Placental epithelial cell (primary cell): Measurements from ENCODE around the gene ENTREP3. TPM values are rescaled to one million over a fixed set of nuclear protein-coding genes. Genes with fewer than 3 reads are reported as not detected.

Source experiments
- total RNA-seq: library from RNA; depleted of rRNA; stranded (reverse); fragments of >200 nt; gene quantifications from 2 replicates; pipeline ENCODE4 v1.2.3, GENCODE V29; 2012

The ENTREP3 gene, protein sequence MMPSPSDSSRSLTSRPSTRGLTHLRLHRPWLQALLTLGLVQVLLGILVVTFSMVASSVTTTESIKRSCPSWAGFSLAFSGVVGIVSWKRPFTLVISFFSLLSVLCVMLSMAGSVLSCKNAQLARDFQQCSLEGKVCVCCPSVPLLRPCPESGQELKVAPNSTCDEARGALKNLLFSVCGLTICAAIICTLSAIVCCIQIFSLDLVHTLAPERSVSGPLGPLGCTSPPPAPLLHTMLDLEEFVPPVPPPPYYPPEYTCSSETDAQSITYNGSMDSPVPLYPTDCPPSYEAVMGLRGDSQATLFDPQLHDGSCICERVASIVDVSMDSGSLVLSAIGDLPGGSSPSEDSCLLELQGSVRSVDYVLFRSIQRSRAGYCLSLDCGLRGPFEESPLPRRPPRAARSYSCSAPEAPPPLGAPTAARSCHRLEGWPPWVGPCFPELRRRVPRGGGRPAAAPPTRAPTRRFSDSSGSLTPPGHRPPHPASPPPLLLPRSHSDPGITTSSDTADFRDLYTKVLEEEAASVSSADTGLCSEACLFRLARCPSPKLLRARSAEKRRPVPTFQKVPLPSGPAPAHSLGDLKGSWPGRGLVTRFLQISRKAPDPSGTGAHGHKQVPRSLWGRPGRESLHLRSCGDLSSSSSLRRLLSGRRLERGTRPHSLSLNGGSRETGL
- total RNA-seq: 9.0 and 10.7 TPM in 2 replicates

DNA sequence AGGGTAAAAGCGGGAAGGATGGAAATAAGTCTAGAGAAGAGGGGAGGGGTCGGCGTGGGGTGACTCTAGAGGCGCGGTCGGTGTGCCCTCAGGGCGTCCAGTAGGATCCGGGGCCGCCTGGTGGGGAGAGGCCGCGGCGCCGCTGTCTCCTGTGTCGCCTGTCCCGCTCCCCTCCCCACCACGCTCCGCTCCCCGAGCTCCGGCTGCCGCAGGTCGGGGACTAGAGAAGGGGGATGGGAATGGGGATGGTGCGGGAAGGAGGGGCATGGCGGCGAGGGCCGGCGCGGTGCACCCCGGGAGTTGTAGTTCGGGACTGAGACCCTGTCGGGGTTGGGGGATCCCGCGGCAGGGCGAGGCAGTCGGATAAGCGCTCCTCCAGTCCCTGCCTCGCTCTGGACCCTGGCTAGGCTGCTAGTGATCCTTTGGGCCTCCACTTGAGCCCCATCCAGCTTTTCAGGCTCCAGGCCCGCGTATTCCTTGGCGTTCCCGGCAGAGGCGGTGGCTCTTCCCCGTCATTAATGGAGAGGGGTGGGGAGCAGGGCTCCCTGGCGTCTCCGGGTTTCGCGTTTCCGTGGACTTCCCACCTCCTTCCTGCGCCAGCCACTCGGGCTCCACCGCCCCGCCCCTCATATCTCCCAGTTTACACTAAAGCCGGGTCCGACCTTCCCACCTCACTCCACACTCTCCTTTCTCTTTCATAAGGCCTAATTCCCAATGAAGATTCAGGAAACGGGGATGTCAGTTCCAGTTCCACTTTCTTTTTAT is at the start of gene ENTREP3:
ENTREP3 (minus strand) TSS at position 241 of the 765 bp plus-strand sequence. CDS start 606 bp downstream, outside the sequence.

DNA sequence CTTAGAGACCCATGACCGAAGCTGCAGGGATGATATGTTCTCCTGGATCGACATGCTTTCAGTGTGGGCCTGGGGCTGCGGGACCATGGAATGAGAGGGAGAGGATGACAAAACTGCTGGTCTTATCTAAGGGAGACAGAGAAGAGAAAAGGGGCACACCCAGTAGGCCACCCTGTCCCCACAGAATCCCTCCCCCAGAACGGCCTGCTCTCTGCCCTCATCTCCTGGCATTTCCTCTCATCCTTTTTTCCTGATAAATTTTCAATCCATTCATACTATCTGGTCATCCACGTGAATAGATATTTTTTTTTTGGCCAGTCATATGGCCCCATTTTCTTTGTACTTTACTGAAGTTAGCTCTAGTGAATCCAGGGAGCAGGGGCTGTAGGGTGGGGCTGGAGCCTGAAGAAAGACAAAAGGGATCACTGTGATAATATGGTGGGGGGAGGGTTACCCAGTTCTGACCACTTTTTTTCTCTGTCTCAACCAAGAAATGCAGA is 46.1 kb upstream of the ENTREP3 start, which contains the start of gene PKLR:
PKLR (minus strand) TSS at position 97 of the 500 bp plus-strand sequence; CDS start at position 54, 43 bp downstream.

DNA sequence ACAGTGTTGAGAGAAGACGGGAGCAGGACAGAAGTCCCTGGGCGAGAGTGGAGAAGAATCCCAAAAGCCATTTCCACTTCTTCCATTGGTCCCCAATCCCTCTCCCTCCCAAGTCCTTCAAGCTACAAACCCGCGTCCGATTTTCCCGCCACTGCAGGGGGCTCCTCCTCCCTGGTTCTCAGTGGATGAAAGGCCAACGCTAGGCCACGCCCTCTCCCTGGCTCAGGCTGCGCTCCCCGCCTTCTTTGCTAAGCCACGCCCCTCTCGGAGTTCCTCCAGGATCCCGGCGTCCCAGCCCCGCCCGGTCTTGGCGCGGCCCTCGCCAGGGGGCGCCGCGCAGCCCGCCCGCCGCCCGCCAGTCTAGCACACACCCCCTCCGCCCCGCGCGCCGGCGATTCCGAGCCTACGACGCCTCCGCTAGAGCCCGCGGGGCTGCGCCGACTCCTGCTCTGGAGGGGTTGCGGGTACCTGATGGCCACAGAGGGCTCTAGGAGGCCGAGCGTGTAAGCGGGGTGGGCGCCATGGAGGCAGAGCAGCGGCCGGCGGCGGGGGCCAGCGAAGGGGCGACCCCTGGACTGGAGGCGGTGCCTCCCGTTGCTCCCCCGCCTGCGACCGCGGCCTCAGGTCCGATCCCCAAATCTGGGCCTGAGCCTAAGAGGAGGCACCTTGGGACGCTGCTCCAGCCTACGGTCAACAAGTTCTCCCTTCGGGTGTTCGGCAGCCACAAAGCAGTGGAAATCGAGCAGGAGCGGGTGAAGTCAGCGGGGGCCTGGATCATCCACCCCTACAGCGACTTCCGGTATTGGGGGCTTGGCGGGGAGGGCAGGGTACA is 22.0 kb upstream of the ENTREP3 start, which contains the start of gene HCN3:
HCN3 (plus strand) TSS at position 394 of the 832 bp plus-strand sequence; CDS start at position 522, 128 bp downstream.

DNA sequence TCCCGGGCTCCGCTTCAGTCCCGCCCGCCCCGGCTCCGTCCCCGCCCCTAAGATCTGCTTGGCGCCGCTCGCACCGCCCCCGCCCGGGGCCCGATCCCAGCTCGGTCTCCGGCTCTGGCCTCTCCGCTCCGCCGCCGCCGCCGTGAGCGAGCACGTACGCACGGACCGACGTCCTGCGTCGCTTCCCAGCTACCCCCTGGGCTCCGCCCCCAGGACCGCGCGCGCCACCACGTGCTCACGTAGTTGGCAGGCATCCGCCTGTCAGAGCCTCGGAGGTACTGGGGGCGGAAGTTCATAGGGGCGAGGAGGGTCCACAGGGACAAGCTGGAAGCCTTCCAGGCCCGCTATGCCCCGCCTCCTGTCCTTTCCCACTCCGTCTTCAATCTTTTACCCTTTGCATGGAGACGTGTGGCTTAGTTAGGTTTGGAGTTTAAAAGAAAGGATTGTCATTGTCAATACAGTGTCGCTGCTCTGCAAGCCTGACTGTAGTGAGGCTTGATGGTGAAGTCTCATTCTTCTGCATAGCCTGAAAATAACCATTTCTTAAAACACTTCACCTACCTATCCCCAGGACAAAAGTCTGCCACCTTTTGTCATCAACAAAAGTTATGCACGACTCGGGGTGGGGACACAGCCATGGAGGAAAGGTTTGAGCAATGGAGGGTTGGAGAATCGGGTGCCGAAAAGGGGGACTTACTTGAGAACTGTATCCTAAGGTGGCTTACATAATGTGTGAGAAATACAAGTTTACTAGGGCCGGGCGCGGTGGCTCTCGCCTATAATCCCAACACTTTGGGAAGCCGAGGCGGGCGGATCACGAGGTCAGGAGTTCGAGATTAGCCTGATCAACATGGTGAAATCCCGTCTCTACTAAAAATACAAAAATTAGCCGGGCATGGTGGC is 18.3 kb upstream of the ENTREP3 start, which contains the start of gene CLK2:
CLK2 (minus strand) TSS at position 162 of the 903 bp plus-strand sequence. CDS start 2,527 bp downstream, outside the sequence.

DNA sequence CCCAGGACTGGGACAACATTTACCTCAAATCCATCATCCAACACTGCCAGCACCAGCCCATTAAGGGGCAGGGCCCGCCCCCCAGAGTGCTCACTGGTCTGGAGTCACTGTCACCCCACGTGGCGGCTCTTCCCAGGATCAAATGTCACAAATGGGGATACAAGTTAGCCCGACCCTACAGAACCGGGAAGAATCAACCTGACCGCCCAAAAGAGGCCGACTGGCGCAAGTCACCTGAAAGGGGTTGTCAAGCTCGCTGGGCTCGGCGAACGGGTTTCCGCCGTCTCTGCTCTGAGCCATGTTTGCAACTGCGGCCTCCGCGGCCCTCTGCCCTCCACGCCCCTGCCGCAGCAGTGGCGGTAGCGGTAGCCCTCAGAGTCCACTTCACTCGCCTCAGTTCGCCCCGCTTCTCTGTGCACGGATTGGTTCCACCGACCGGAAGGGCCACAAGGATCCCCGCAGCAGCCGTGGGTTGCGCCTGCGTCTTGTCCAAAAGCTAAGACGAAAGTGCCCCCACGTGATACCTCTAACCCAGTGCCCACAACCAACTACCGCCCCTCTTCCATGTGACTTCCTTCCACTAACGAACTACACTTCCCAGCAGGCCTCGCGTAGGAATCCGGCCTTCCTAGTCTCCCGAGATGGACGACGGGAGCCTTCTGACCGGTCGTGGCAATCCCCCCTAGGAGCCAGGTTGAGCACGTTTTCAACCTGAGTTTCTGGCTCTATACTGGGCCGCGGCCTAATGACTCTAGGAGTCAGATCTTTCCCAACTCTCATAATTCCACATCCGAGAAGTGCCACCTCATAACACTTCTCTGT is 6.8 kb upstream of the ENTREP3 start, which contains the start of gene SCAMP3:
SCAMP3 (minus strand) TSS at position 509 of the 822 bp plus-strand sequence; CDS start at position 300, 209 bp downstream.

DNA sequence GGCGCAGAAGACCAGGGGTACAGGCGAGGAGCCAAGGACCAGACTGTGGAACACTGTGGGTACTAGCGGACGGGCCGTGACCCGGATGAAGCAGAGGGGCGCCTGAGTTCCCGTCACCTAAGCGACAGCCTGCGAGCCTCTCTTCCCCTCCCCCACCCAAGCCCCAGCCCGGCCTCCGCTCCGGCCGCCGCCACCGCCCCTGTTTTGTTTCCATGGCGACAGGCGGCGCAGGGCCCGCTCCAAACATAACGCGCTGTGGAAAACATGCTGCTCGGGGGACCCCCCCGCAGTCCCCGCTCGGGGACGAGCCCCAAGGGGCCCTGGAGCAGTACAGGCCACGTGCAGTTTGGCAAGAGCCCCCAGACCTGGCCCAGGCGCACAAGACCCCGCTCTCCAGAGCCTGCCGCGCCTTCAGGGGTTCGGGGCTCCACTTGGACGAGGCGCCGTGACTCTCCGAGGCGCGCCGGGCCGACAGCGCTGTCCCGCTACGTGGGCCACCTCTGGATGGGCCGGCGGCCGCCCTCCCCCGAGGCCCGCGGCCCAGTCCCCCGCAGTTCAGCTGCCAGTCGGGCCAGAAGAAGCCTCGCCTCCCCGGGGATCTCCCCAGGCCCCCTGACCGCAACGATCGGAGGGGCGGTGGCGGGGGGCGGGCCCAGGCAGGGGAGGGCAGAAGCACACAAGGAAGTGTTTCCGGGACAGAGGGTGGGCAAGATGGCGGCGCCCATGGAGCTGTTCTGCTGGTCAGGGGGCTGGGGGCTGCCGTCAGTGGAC is 46.6 kb downstream of the ENTREP3 start, which contains the start of gene MTX1:
MTX1 (plus strand) TSS at position 155 of the 771 bp plus-strand sequence; CDS start at position 265, 110 bp downstream.

DNA sequence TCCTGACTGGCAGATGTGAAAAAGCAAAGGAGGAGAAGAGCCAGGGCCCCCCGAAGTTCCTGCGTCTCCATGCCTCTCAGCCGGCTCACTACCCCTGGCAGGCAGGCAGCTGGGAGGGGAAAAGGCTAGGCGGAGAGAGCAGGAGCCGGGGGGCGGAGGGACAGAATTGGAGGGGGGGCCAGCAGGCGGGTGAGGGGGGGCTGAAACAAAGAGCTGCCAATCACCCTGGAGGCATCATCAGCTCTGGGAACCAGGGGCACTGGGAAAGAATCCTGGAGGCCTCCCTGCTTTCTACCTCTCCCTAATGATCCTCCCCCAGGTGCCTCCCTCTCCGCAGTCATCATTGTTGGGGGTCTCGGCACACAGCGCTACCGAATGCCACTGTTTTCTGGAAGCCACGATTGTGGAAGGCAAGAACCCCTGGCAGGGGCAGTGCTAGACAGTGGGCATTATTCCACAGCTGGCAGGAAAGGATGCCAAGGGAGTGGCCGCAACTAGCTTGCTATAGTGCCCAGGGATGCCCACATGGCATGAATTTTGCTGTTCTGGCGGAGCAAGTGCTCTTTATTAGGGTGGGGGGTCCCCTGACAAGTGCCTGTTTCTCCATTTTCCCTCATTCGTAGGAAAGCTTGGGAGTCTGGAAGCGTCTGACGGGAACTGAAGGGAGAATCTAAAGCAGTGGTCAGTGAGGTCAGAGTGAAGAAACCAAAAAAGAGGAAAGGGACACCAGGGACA is 47.3 kb downstream of the ENTREP3 start, which contains the start of gene THBS3:
THBS3 (minus strand) TSS at position 92 of the 735 bp plus-strand sequence; CDS start at position 71, 21 bp downstream.

Other genes with a start within 250 kb of the ENTREP3 start
- gene DCST2, start 221.7 kb downstream of the ENTREP3 start, total RNA-seq: 0.43 and 2.4 TPM in 2 replicates
- 0.22 TPM in 1 of 2 replicates, not detected in the other for gene DCST1, start 221.7 kb downstream of the ENTREP3 start, total RNA-seq
- gene ADAM15, start 204.2 kb downstream of the ENTREP3 start, total RNA-seq: 110 and 156 TPM in 2 replicates
- 7.9 and 10.2 TPM in 2 replicates for gene EFNA4, start 191.7 kb downstream of the ENTREP3 start, total RNA-seq
- 2.0 and 3.5 TPM in 2 replicates for gene EFNA3, start 176.6 kb downstream of the ENTREP3 start, total RNA-seq
- gene EFNA1, start 127.6 kb downstream of the ENTREP3 start, total RNA-seq: 18.8 and 59.3 TPM in 2 replicates
- 29.8 and 44.9 TPM in 2 replicates for gene SLC50A1, start 119.6 kb downstream of the ENTREP3 start, total RNA-seq
- 40.8 and 47.1 TPM in 2 replicates for gene DPM3, start 115.0 kb downstream of the ENTREP3 start, total RNA-seq
- 98.0 and 123 TPM in 2 replicates for gene KRTCAP2, start 82.2 kb downstream of the ENTREP3 start, total RNA-seq
- gene TRIM46, start 81.6 kb downstream of the ENTREP3 start, total RNA-seq: 1.5 and 1.6 TPM in 2 replicates
- gene THBS3, start 47.6 kb downstream of the ENTREP3 start, total RNA-seq: 226 and 607 TPM in 2 replicates
- 27.9 and 69.6 TPM in 2 replicates for gene MTX1, start 46.8 kb downstream of the ENTREP3 start, total RNA-seq
- 25.5 and 63.8 TPM in 2 replicates for gene SCAMP3, start 6.9 kb upstream of the ENTREP3 start, total RNA-seq
- 30.8 and 37.7 TPM in 2 replicates for gene CLK2, start 18.0 kb upstream of the ENTREP3 start, total RNA-seq
- gene HCN3, start 22.0 kb upstream of the ENTREP3 start, total RNA-seq: 2.2 and 4.7 TPM in 2 replicates
- gene PKLR, start 46.0 kb upstream of the ENTREP3 start, total RNA-seq: under 0.01 TPM in 1 of 2 replicates, not detected in the other
- gene FDPS, start 53.4 kb upstream of the ENTREP3 start, total RNA-seq: 63.2 and 157 TPM in 2 replicates
- gene RUSC1, start 65.4 kb upstream of the ENTREP3 start, total RNA-seq: 24.7 and 37.0 TPM in 2 replicates